ENCODE data around the gene CBLB. TPM values are rescaled to one million over a fixed set of nuclear protein-coding genes. Genes with fewer than 3 reads are reported as not detected.

CBLB gene
- total and polyA plus RNA-seq, 4 experiments from 2014 or later = 17.0 to 106 (median 66.6) TPM

GRCh38 chr3:105888621-105889579 lies 20.1 kb upstream of the CBLB start:
- no peak overlapping the region for H3K27ac Mint-ChIP-seq
- no peak for DNase-seq
- H3K36me3 Mint-ChIP-seq = no peaks in the 10 kb centered on the region
- Histone ChIP-seq H3K9me3 (ENCODE audit: control insufficient read depth in 1 of 2, low read length in 2 of 2) (no peaks in the 10 kb centered on the region), H3K36me3 (ENCODE audit: insufficient read depth, low read length) (no peaks in the 10 kb centered on the region), H3K4me1 (ENCODE audit: insufficient read depth, low read length) (peaks cover 6% of the 10 kb centered on the region), H3K27ac (ENCODE audit: low read depth, low read length) (no peak overlapping the region), H3K27me3 (ENCODE audit: insufficient read depth, low read length) (no peaks in the 10 kb centered on the region), H3K4me3 (ENCODE audit: low read length in 2 of 2) (no peak overlapping the region)
- H3K9me3 Mint-ChIP-seq = no peaks in the 10 kb centered on the region
- no peaks in the 10 kb centered on the region for H3K27me3 Mint-ChIP-seq
- POLR2A ChIA-PET (ENCODE audit: partially characterized antibody) = no interaction called here
- peaks cover 8 to 10% (median 9%) of the 10 kb centered on the region in 4 donors for H3K4me1 Mint-ChIP-seq
- no peak overlapping the region for H3K4me3 Mint-ChIP-seq
- CTCF ChIA-PET (ENCODE audit: partially characterized antibody) = no interaction called here
- intact Hi-C loops (cut with micrococcal nuclease) = no loop called here

- no peaks in the 10 kb centered on the region for H3K9me3 ChIP-seq (ENCODE audit: control insufficient read depth in 1 of 2, low read length in 2 of 2)
- intact Hi-C loops (cut with micrococcal nuclease) = no loop called here
- DNase-seq = no peak
- Mint-ChIP-seq H3K27ac (no peak overlapping the region), H3K27me3 (no peaks in the 10 kb centered on the region), H3K9me3 (peaks cover 0 to 2% (median 0%) of the 10 kb centered on the region in 8 donors), H3K4me3 (no peak overlapping the region), H3K4me1 (peaks cover 4 to 19% (median 13%) of the 10 kb centered on the region in 4 donors), H3K36me3 (no peaks in the 10 kb centered on the region)
- no peak overlapping the region for H3K27ac ChIP-seq (ENCODE audit: low read depth, low read length)
- H3K4me3 ChIP-seq (ENCODE audit: low read length in 2 of 2) = no peak overlapping the region
- no peaks in the 10 kb centered on the region for H3K4me1 ChIP-seq (ENCODE audit: insufficient read depth, low read length)
- no peaks in the 10 kb centered on the region for H3K27me3 ChIP-seq (ENCODE audit: insufficient read depth, low read length)
- ChIA-PET POLR2A (ENCODE audit: partially characterized antibody) (no interaction called here), CTCF (ENCODE audit: partially characterized antibody) (no interaction called here)
- no peaks in the 10 kb centered on the region for H3K36me3 ChIP-seq (ENCODE audit: insufficient read depth, low read length)
Measured at GRCh38 chr3:105885256-105885655, 16.4 kb upstream of the CBLB start.

- Histone ChIP-seq H3K27ac (ENCODE audit: low read depth, low read length) (no peak overlapping the region), H3K4me1 (ENCODE audit: insufficient read depth, low read length) (no peaks in the 10 kb centered on the region), H3K4me3 (ENCODE audit: low read length in 2 of 2) (no peak overlapping the region), H3K9me3 (ENCODE audit: control insufficient read depth in 1 of 2, low read length in 2 of 2) (no peaks in the 10 kb centered on the region), H3K27me3 (ENCODE audit: insufficient read depth, low read length) (no peaks in the 10 kb centered on the region), H3K36me3 (ENCODE audit: insufficient read depth, low read length) (no peaks in the 10 kb centered on the region)
- peaks cover 0 to 3% (median 0%) of the 10 kb centered on the region in 8 donors for H3K9me3 Mint-ChIP-seq
- H3K4me1 Mint-ChIP-seq = peaks cover 4 to 19% (median 13%) of the 10 kb centered on the region in 4 donors
- CTCF ChIA-PET (ENCODE audit: partially characterized antibody) = no interaction called here
- intact Hi-C loops (cut with micrococcal nuclease) = no loop called here
- DNase-seq = no peak
- H3K27me3 Mint-ChIP-seq = no peaks in the 10 kb centered on the region
- H3K27ac Mint-ChIP-seq = peak overlapping the region in 1 of 7 donors; percentile 81
- POLR2A ChIA-PET (ENCODE audit: partially characterized antibody) = no interaction called here
- H3K4me3 Mint-ChIP-seq = peak overlapping the region in 5 of 8 donors; percentile 0 to 93 (median 52)
- no peaks in the 10 kb centered on the region for H3K36me3 Mint-ChIP-seq
Measured at GRCh38 chr3:105883798-105884377, 15.1 kb upstream of the CBLB start.

- H3K27ac ChIP-seq (ENCODE audit: low read depth, low read length) = no peak overlapping the region
- Mint-ChIP-seq H3K4me3 (no peak overlapping the region), H3K9me3 (peaks cover 0 to 3% (median 0%) of the 10 kb centered on the region in 8 donors), H3K27ac (no peak overlapping the region), H3K27me3 (no peaks in the 10 kb centered on the region), H3K36me3 (no peaks in the 10 kb centered on the region), H3K4me1 (peaks cover 19 to 46% (median 36%) of the 10 kb centered on the region in 4 donors)
- no peaks in the 10 kb centered on the region for H3K9me3 ChIP-seq (ENCODE audit: control insufficient read depth in 1 of 2, low read length in 2 of 2)
- H3K36me3 ChIP-seq (ENCODE audit: insufficient read depth, low read length) = no peaks in the 10 kb centered on the region
- no peak for DNase-seq
- CTCF ChIA-PET (ENCODE audit: partially characterized antibody) = interaction anchor here (1.6 kb wide), 1 partner anchor 20 kb away, joined by 4 read pairs; no protein-coding TSS in a partner anchor
- intact Hi-C loops (cut with micrococcal nuclease) = loop anchor here (1.0 kb wide), 1 partner anchor 10 kb away; no protein-coding TSS in a partner anchor
- POLR2A ChIA-PET (ENCODE audit: partially characterized antibody) = interaction anchor here (1.2 kb wide), 1 partner anchor 11 kb away, joined by 4 read pairs; the partner anchor contains the start of gene CBLB
- no peaks in the 10 kb centered on the region for H3K27me3 ChIP-seq (ENCODE audit: insufficient read depth, low read length)
- no peak overlapping the region for H3K4me3 ChIP-seq (ENCODE audit: low read length in 2 of 2)
- H3K4me1 ChIP-seq (ENCODE audit: insufficient read depth, low read length) = peaks cover 14% of the 10 kb centered on the region
Measured at GRCh38 chr3:105880681-105881290, 12.0 kb upstream of the CBLB start.

- Histone ChIP-seq H3K4me1 (ENCODE audit: insufficient read depth, low read length) (peaks cover 14% of the 10 kb centered on the region), H3K9me3 (ENCODE audit: control insufficient read depth in 1 of 2, low read length in 2 of 2) (no peaks in the 10 kb centered on the region), H3K4me3 (ENCODE audit: low read length in 2 of 2) (no peak overlapping the region), H3K36me3 (ENCODE audit: insufficient read depth, low read length) (no peaks in the 10 kb centered on the region), H3K27ac (ENCODE audit: low read depth, low read length) (no peak overlapping the region), H3K27me3 (ENCODE audit: insufficient read depth, low read length) (no peaks in the 10 kb centered on the region)
- intact Hi-C loops (cut with micrococcal nuclease) = no loop called here
- Mint-ChIP-seq H3K4me3 (peak overlapping the region in 3 of 8 donors; percentile 16 to 63 (median 47)), H3K27ac (peak overlapping the region in 3 of 7 donors; percentile 6 to 50 (median 6)), H3K36me3 (no peaks in the 10 kb centered on the region), H3K9me3 (peaks cover 0 to 1% (median 0%) of the 10 kb centered on the region in 8 donors), H3K4me1 (peaks cover 19 to 39% (median 31%) of the 10 kb centered on the region in 4 donors), H3K27me3 (no peaks in the 10 kb centered on the region)
- DNase-seq = no peak
- POLR2A ChIA-PET (ENCODE audit: partially characterized antibody) = no interaction called here
- CTCF ChIA-PET (ENCODE audit: partially characterized antibody) = no interaction called here
Measured at GRCh38 chr3:105878061-105878460, 9.2 kb upstream of the CBLB start.

GRCh38 chr3:105877336-105877910 lies 8.6 kb upstream of the CBLB start:
- Histone ChIP-seq H3K36me3 (ENCODE audit: insufficient read depth, low read length) (no peaks in the 10 kb centered on the region), H3K27ac (ENCODE audit: low read depth, low read length) (no peak overlapping the region), H3K9me3 (ENCODE audit: control insufficient read depth in 1 of 2, low read length in 2 of 2) (no peaks in the 10 kb centered on the region), H3K4me3 (ENCODE audit: low read length in 2 of 2) (no peak overlapping the region), H3K27me3 (ENCODE audit: insufficient read depth, low read length) (no peaks in the 10 kb centered on the region), H3K4me1 (ENCODE audit: insufficient read depth, low read length) (peaks cover 14% of the 10 kb centered on the region)
- H3K4me1 Mint-ChIP-seq = peaks cover 16 to 32% (median 26%) of the 10 kb centered on the region in 4 donors
- H3K36me3 Mint-ChIP-seq = no peaks in the 10 kb centered on the region
- DNase-seq = peak in 1 of 5 donors; percentile 29
- peaks cover 0 to 1% (median 0%) of the 10 kb centered on the region in 8 donors for H3K9me3 Mint-ChIP-seq
- POLR2A ChIA-PET (ENCODE audit: partially characterized antibody) = interaction anchor here (1.3 kb wide), 1 partner anchor 9 kb away, joined by 11 read pairs; the partner anchor contains the start of gene CBLB
- intact Hi-C loops (cut with micrococcal nuclease) = no loop called here
- CTCF ChIA-PET (ENCODE audit: partially characterized antibody) = no interaction called here
- H3K4me3 Mint-ChIP-seq = peak overlapping the region in 7 of 8 donors; percentile 40 to 79 (median 63)
- H3K27ac Mint-ChIP-seq = peak overlapping the region; percentile 44 to 86 (median 70)
- no peaks in the 10 kb centered on the region for H3K27me3 Mint-ChIP-seq
